Measurements from ENCODE around the gene OR52K1. TPM values are rescaled to one million over a fixed set of nuclear protein-coding genes. Genes with fewer than 3 reads are reported as not detected.

The OR52K1 gene
- total RNA-seq, 4 donors from 2014 or later, result not detected

DNA sequence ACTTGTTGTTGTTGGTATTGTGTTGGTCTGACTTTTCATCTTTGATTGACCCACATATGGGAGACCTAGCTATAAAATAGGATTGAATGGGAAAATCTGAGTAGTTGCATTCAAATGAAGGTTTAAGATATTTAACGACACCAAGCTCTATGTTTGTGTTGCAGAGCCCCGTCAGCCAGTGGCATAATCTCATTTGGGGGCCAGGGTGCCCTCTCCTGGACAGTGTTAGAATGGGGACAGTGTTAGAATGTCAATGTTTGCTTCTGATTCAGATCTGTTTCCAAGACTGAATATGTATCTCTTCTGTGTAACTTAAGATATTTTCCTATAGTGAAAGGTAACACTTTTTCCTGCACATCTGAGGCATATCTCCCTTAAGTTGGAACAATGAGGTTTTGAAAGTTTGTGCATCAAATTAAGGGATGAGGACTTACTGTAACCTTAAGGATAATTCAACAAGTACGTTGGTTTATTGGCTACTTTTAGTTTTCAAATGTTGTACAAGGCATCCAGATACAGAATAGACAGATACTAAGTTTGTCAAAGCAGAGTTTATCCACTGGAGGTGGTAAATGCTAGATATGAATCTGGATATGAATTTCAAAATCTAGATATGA lies 57.3 kb downstream of the OR52K1 start:
- Histone ChIP-seq H3K27me3 (no peaks in the 10 kb centered on the region), H3K4me1 (no peaks in the 10 kb centered on the region), H3K27ac (no peak overlapping the region), H3K36me3 (no peaks in the 10 kb centered on the region), H3K9me3 (no peaks in the 10 kb centered on the region), H3K4me3 (no peak overlapping the region)
- peak; percentile 59 for DNase-seq
- in situ Hi-C loops (cut with MboI; ENCODE audit: low pct_ligation_motif_present in 1 of 4, low pct_unique_long_range_greater_than_20kb in 1 of 4, low sequenced_read_pairs in 3 of 4) (no loop called here), intact Hi-C loops (cut with DNase I; ENCODE audit: low total_unique reads) (no loop called here)
- TF ChIP-seq EP300 (IDR thresholded peaks at IDR 0.05; ENCODE audit: low read depth) (no peak), CTCF (IDR thresholded peaks at IDR 0.05) (peak; percentile 49 to 78 (median 73))
- WGBS, 2 donors (ENCODE audit: low coverage in 1 of 2), result 24 to 32% methylated on average over 2 to 3 of the region's 3 CpGs

- H3K27ac ChIP-seq, result no peak overlapping the region
- no peak overlapping the region for H3K4me3 ChIP-seq
- no peaks in the 10 kb centered on the region for H3K4me1 ChIP-seq
- 0% methylated on average over 1 of the region's 1 CpG; no CpG with 5 or more reads in 1 of the 2 donors for WGBS, 2 donors (ENCODE audit: low coverage in 1 of 2)
- no peaks in the 10 kb centered on the region for H3K27me3 ChIP-seq
- in situ Hi-C loops (cut with MboI; ENCODE audit: low pct_ligation_motif_present in 1 of 4, low pct_unique_long_range_greater_than_20kb in 1 of 4, low sequenced_read_pairs in 3 of 4), result no loop called here
- TF ChIP-seq POLR2AphosphoS5 (IDR thresholded peaks at IDR 0.05) (no peak), POLR2A (IDR thresholded peaks at IDR 0.05) (no peak), CTCF (IDR thresholded peaks at IDR 0.05) (no peak), EP300 (IDR thresholded peaks at IDR 0.05; ENCODE audit: low read depth) (no peak)
- H3K36me3 ChIP-seq, result no peaks in the 10 kb centered on the region
- intact Hi-C loops (cut with DNase I; ENCODE audit: low total_unique reads), result no loop called here
- H3K9me3 ChIP-seq, result no peaks in the 10 kb centered on the region
- no peak for DNase-seq
Measured at GRCh38 chr11:4541071-4541470, 58.6 kb downstream of the OR52K1 start.

Other genes starting within 250 kb of the OR52K1 start
- not detected for gene OR52B4, start 114.3 kb upstream of the OR52K1 start, total RNA-seq
- gene TRIM21, start 88.9 kb upstream of the OR52K1 start, total RNA-seq, result 10 to 100 TPM; 23.6 to 40.4 (median 24.8) TPM
- not detected for gene OR52K2, start 33.4 kb upstream of the OR52K1 start, total RNA-seq
- not detected for gene OR52M1, start 62.5 kb downstream of the OR52K1 start, total RNA-seq
- not detected for gene OR52I2, start 99.1 kb downstream of the OR52K1 start, total RNA-seq
- gene OR52I1, start 111.4 kb downstream of the OR52K1 start, total RNA-seq, result not detected
- 10 to 100 TPM; 12.1 to 30.2 (median 19.9) TPM for gene TRIM68, start 125.6 kb downstream of the OR52K1 start, total RNA-seq
- not detected for gene OR51D1, start 154.8 kb downstream of the OR52K1 start, total RNA-seq
- under 1 TPM in 2 of 4 donors, not detected in 2; 0.16 to 0.27 TPM for gene OR51E1, start 161.3 kb downstream of the OR52K1 start, total RNA-seq
- 10 to 100 TPM in 1 of 4 donors, 1 to 10 TPM in 2, under 1 TPM in 1; 0.37 to 10.3 (median 2.0) TPM for gene OR51E2, start 215.2 kb downstream of the OR52K1 start, total RNA-seq
- not detected for gene MMP26, start 222.1 kb downstream of the OR52K1 start, total RNA-seq

Measured in transverse colon (tissue), 4 donors.